ENCODE data around the gene C3orf18.

- TF ChIP-seq POLR2A (IDR thresholded peaks at IDR 0.05) = no peak
- no peak for TF ChIP-seq CTCF (IDR thresholded peaks at IDR 0.05)
These were observed 32.7 kb upstream of the C3orf18 start for GRCh38 chr3:50600141-50600753.

Measured in heart left ventricle (tissue), 13 donors.